Hepatocyte (in vitro differentiated cells): ENCODE results near the gene TET1.

Experiments used
- EZH2 ChIP-seq: fragments of 200-600 bp; sonication (generic); IDR thresholded peaks from 2 replicates; pipeline ENCODE4 v1.6.1; 2016; ENCODE audit warnings: antibody characterized with exemption, mild to moderate bottlenecking, borderline replicate concordance
- EZH2phosphoT487 ChIP-seq: fragments of 200-600 bp; sonication (generic); IDR thresholded peaks from one replicate; pipeline ENCODE4 v1.6.1; 2018; ENCODE audit warnings: antibody characterized with exemption, mild to moderate bottlenecking, low read depth, moderate library complexity; ENCODE audit not compliant: unreplicated experiment, severe bottlenecking

GRCh38 chr10:68611227-68611626 is 51.1 kb downstream of the TET1 start:
- no peak for TF ChIP-seq EZH2
- TF ChIP-seq EZH2phosphoT487, result no peak
